Choroid plexus epithelial cell (primary cell): ENCODE results near the gene TIA1.
"Not testable (repeated sequence)": the region's sequence is repeated elsewhere in the genome, so short reads cannot be mapped to it uniquely, and the experiment has no call there.

Experiments
- DNase-seq: peaks from one replicate; pipeline ENCODE4 v3.0.0-alpha.2; 2010; ENCODE audit warnings: low read depth
- H3K4me3 ChIP-seq: 2 replicates; pipeline ENCODE4 v1.5.1; 2011; ENCODE audit warnings: low read depth, mild to moderate bottlenecking, control low read depth, low read length, moderate library complexity
- TF ChIP-seq, protein P1 (sequence below): conservative IDR thresholded peaks from 2 replicates; pipeline ENCODE4 v1.5.1; 2011; ENCODE audit warnings: low read depth, mild to moderate bottlenecking, control low read depth, inconsistent platforms, low read length, moderate library complexity

Gene TIA1

DNA sequence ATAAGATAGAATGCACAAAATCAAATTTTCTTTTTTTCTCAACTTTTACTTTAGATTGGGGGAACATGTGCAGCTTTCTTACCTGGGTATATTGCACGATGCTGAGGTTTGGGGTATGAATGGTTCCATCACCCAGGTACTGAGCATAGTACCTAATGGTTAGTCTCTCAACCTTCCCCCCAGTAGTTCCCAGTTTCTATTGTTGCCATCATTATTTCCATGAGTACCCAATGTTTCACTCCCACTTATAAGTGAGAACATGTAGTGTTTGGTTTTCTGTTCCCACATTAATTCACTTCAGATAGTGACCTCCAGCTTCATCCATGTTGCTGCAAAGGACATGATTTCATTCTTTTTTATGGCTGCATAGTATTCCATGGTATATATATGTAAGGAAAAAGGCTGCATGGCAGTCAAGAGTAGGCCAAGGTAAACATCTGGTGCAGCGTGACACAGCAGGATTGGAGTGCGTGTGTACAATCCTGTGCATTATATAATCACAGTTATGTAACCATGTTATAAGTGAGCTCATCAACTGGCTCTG lies 47.1 kb downstream of the TIA1 start:
- TF ChIP-seq, protein P1, sequence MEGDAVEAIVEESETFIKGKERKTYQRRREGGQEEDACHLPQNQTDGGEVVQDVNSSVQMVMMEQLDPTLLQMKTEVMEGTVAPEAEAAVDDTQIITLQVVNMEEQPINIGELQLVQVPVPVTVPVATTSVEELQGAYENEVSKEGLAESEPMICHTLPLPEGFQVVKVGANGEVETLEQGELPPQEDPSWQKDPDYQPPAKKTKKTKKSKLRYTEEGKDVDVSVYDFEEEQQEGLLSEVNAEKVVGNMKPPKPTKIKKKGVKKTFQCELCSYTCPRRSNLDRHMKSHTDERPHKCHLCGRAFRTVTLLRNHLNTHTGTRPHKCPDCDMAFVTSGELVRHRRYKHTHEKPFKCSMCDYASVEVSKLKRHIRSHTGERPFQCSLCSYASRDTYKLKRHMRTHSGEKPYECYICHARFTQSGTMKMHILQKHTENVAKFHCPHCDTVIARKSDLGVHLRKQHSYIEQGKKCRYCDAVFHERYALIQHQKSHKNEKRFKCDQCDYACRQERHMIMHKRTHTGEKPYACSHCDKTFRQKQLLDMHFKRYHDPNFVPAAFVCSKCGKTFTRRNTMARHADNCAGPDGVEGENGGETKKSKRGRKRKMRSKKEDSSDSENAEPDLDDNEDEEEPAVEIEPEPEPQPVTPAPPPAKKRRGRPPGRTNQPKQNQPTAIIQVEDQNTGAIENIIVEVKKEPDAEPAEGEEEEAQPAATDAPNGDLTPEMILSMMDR, result no peak

GRCh38 chr2:70199320-70199864 lies 49.0 kb downstream of the TIA1 start:
- DNase-seq, result no peak
- TF ChIP-seq, protein P1, result no peak

More for the DNA sequence above, 47.1 kb downstream of the TIA1 start:
- H3K4me3 ChIP-seq, result no peak overlapping the region
- DNase-seq, result no peak

DNA sequence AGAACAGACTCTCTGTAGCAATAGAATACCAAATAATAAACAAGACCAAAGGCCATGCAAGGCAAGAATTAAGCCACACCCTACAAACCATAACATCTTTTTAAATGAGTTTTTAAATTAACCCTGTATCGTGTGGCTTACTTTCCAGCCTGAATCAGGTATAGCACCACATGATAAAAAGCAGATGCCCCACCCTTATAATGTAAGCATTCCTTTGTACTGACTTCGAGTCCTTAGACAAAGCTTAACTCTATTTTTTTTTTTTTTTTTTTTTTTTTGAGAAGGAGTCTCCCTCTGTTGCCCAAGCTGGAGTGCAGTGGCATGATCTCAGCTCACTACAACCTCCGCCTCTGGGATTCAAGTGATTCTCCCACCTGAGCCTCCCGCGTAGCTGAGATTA lies 55.9 kb downstream of the TIA1 start:
- no peak overlapping the region for H3K4me3 ChIP-seq
- TF ChIP-seq, protein P1, result no peak
- DNase-seq, result no peak

More at GRCh38 chr2:70199320-70199864, 49.0 kb downstream of the TIA1 start:
- no peak overlapping the region for H3K4me3 ChIP-seq

DNA sequence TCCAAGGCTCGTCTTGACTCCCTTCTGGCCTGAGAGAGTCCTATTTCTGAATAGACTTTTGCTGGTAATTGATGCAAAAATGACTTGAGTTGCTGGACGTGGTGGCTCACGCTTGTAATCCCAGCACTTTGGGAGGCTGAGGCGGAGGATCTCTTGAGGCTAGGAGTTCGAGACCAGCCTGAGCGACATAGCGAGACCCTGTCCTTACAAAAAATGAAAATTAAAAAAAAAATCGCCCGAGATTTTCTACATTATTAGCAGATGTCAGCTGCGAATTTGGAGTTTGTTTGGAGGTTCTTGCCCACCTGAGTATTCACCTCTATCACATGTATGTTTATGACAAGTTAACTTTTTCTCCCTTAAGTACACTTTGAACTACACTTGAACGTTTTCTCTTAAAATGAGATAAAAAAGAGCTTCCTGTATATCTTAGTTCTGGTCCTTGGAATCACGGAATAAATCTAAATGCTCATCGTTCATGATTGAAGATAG lies 57.1 kb downstream of the TIA1 start:
- TF ChIP-seq, protein P1, result no peak
- no peak for DNase-seq
- peak overlapping the region; percentile 77 for H3K4me3 ChIP-seq

DNA sequence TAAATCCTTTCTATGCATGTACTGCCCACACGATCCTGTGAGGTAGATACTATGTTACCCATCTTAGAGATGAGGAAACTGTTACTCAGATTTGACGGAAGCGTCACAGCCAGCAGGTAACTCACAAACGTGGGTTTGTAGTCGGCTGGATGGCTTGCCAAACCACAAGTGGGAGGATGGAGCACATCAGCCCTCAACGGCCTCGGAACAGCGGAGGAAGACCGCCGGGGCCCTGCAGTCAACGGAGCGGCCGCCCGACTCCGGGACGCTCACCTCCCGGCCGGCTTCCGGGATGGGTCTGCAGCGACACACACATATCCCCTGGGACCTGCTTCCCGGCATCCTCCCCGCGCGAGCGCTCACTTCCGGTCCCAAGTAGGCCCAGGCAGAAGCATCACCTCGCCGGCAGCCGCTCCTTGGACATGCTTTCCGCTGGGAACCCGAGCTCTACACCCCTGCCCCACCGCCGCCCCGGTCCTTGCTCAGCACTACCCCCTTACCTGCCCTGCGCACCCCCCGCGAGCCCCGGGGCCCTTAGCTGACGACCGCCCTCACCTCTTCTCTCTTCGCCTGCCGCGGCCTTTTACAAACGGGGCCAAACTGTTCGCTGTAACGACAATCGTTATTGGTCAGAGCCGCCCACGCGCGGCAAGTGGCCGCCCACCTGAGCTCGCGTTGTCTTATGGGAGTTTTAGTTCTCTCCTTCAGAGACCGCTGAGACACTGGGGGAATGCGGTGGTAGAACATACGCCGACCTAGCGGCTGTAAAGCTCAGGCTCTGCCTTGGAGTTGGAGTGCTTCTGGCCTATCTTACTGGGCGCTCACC lies 57.8 kb downstream of the TIA1 start, which contains the start of gene C2orf42:
C2orf42 (minus strand) TSS at position 602 of the 826 bp plus-strand sequence. CDS start 9,034 bp downstream, outside the sequence.
- DNase-seq, result peak; percentile 99
- H3K4me3 ChIP-seq, result peak within 1 kb of the TSS; percentile 77
- TF ChIP-seq, protein P1, result peak; percentile 41

- no peak overlapping the region for H3K4me3 ChIP-seq
- TF ChIP-seq, protein P1, result no peak
- DNase-seq, result peak; percentile 12
Observed at GRCh38 chr2:70188460-70188859, 60.0 kb downstream of the TIA1 start.

DNA sequence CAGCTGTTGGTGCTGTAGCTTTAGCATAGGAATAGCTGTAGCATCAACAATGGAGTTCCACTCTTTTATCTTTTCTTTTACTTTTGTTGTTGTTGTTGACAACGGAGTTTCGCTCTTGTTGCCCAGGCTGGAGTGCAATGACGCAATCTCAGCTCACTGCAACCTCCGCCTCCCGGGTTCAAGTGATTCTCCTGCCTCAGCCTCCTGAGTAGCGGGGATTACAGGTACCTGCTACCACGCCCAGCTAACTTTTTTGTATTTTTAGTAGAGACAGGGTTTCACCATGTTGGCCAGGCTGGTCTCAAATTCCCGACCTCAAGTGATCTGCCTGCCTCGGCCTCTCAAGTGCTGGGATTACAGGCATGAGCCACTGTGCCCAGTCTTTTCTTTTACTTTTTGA lies 61.3 kb downstream of the TIA1 start:
- not testable (repeated sequence) for DNase-seq, H3K4me3 ChIP-seq
